Stimulated activated CD4-positive, alpha-beta T cell treated with anti-CD3 and anti-CD28 coated beads, Interleukin-12 subunit alpha, Interleukin-12 subunit beta, amount 100 ng/mL, for 4 hours (primary cell): ENCODE results near the gene PRKCE.
"Not testable (repeated sequence)": the region's sequence is repeated elsewhere in the genome, so short reads cannot be mapped to it uniquely, and the experiment has no call there.

ENCODE experiments used
- DNase-seq: peaks from one replicate; pipeline ENCODE4 v3.0.0-alpha.2; 2020

The PRKCE gene

GRCh38 chr2:46223514-46223913, 572.0 kb downstream of the PRKCE start:
- DNase-seq, result not testable (repeated sequence)

GRCh38 chr2:46225150-46225625, 573.7 kb downstream of the PRKCE start:
- DNase-seq, result no peak

- DNase-seq, result no peak
These were observed 574.3 kb downstream of the PRKCE start for GRCh38 chr2:46225730-46226129.

GRCh38 chr2:46226620-46227019, 575.1 kb downstream of the PRKCE start:
- no peak for DNase-seq

- no peak for DNase-seq
These were observed 575.5 kb downstream of the PRKCE start for GRCh38 chr2:46227022-46227421.

- DNase-seq, result no peak
These were observed 576.3 kb downstream of the PRKCE start for GRCh38 chr2:46227674-46228289.

- no peak for DNase-seq
These were observed 577.9 kb downstream of the PRKCE start for GRCh38 chr2:46229134-46230063.

GRCh38 chr2:46230115-46230571, 578.7 kb downstream of the PRKCE start:
- DNase-seq, result no peak

- no peak for DNase-seq
These were observed 579.4 kb downstream of the PRKCE start for GRCh38 chr2:46230677-46231425.

GRCh38 chr2:46231721-46232120, 580.2 kb downstream of the PRKCE start:
- no peak for DNase-seq

GRCh38 chr2:46232860-46233259, 581.4 kb downstream of the PRKCE start:
- no peak for DNase-seq

- DNase-seq, result no peak
These were observed 584.8 kb downstream of the PRKCE start for GRCh38 chr2:46236006-46236875.

- DNase-seq, result no peak
These were observed 585.7 kb downstream of the PRKCE start for GRCh38 chr2:46236876-46237859.
